ENCODE measurements around the gene DNAH14. TPM values are rescaled to one million over a fixed set of nuclear protein-coding genes. Genes with fewer than 3 reads are reported as not detected.

DNAH14 gene
- total RNA-seq, 1 experiment from 2014 or later: 57.3 TPM

DNA sequence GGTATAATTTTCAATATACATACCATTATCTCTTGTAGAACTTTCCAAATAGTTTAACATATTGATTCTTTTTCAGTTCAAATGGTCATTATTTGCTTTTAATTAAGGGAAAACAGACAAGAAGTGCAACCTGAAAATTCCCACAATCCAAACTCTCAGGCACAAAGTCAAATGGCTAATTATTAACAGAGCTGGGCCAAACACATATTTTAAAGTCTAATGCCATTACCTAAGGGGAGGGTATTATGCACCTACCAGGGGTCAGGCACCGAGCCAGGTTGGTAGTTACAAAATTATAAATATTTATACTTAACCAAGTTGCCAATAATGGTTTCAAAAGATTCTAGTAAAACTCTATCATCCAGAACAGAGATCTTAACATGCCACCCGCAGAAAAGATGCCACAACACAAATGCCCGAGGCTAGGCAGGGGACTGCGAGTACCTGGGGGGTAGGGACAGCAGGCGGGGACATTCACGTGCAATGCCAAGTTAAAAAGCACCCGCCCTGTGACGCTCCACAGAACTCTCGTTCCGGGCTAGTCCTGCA lies 483.4 kb downstream of the DNAH14 start:
- intact Hi-C loops (cut with micrococcal nuclease; ENCODE audit: unreplicated experiment): no loop called here

DNA sequence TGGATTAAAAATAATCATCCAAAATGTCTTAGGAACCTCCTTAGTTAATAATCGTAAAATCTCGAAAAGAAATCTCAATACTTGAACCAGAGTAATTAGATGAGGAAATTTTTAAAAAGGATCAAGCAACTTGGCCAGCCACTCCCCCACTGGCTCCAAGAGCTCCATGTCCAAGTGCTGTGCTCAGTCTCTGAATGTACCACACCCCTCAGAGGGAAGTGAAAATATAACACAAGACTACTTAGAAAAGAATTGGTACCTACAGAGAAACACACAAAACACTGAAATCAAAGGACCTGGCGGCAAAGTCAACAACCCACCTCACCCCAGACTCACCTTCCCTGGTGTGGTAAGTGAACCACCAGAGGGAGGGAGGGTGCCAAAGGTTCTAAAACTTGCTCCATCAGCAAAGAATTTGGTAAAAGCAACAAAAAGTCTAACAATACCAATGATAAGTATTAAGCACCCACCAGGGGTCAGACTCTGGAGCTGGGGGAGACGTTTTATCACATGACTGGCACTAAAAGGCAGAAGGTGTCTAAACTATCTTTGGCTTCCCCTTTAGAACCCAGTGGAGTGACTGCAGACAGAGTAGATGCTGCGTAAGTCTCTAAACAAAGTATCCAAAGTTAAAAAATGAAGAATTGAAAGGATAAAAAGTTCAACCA lies 484.4 kb downstream of the DNAH14 start:
- no peak for DNase-seq
- Histone ChIP-seq H3K4me1 (peaks cover 35% of the 10 kb centered on the region), H3K9me3 (no peaks in the 10 kb centered on the region), H3K4me3 (ENCODE audit: low read depth, low read length) (no peak overlapping the region), H3K27me3 (replicated peaks; ENCODE audit: control insufficient read depth, insufficient read depth, low read length) (no peaks in the 10 kb centered on the region), H3K36me3 (ENCODE audit: control insufficient read depth, insufficient read depth, low read length) (peaks cover 4% of the 10 kb centered on the region; the same call in 1 of the 2 replicates)
- TF ChIP-seq, protein P1, sequence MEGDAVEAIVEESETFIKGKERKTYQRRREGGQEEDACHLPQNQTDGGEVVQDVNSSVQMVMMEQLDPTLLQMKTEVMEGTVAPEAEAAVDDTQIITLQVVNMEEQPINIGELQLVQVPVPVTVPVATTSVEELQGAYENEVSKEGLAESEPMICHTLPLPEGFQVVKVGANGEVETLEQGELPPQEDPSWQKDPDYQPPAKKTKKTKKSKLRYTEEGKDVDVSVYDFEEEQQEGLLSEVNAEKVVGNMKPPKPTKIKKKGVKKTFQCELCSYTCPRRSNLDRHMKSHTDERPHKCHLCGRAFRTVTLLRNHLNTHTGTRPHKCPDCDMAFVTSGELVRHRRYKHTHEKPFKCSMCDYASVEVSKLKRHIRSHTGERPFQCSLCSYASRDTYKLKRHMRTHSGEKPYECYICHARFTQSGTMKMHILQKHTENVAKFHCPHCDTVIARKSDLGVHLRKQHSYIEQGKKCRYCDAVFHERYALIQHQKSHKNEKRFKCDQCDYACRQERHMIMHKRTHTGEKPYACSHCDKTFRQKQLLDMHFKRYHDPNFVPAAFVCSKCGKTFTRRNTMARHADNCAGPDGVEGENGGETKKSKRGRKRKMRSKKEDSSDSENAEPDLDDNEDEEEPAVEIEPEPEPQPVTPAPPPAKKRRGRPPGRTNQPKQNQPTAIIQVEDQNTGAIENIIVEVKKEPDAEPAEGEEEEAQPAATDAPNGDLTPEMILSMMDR (IDR thresholded peaks at IDR 0.05; ENCODE audit: insufficient read depth in 1 of 2, low read depth in 1 of 2, low read length in 1 of 2, severe bottlenecking in 1 of 2, unreplicated experiment in 1 of 2): peak in 1 of 2 experiments; percentile 1
- intact Hi-C loops (cut with micrococcal nuclease; ENCODE audit: unreplicated experiment): no loop called here
- Mint-ChIP-seq H3K36me3 (ENCODE audit: insufficient read depth, unreplicated experiment) (peaks cover 88% of the 10 kb centered on the region), H3K4me3 (ENCODE audit: unreplicated experiment) (no peak overlapping the region), H3K27ac (ENCODE audit: unreplicated experiment) (no peak overlapping the region), H3K27me3 (ENCODE audit: insufficient read depth, unreplicated experiment) (no peaks in the 10 kb centered on the region), H3K4me1 (ENCODE audit: low read depth, unreplicated experiment) (peaks cover 10% of the 10 kb centered on the region), H3K9me3 (ENCODE audit: unreplicated experiment) (no peaks in the 10 kb centered on the region)
- POLR2A ChIA-PET: no interaction called here
- no TSS peak for BruUV-seq (replicated peaks)
- CTCF ChIA-PET: no interaction called here

More for the DNA sequence above, 483.4 kb downstream of the DNAH14 start:
- H3K36me3 ChIP-seq (ENCODE audit: control insufficient read depth, insufficient read depth, low read length): peaks cover 4% of the 10 kb centered on the region; the same call in 1 of the 2 replicates
- no peaks in the 10 kb centered on the region for H3K27me3 ChIP-seq (replicated peaks; ENCODE audit: control insufficient read depth, insufficient read depth, low read length)
- Mint-ChIP-seq H3K4me3 (ENCODE audit: unreplicated experiment) (no peak overlapping the region), H3K9me3 (ENCODE audit: unreplicated experiment) (no peaks in the 10 kb centered on the region), H3K4me1 (ENCODE audit: low read depth, unreplicated experiment) (peaks cover 14% of the 10 kb centered on the region), H3K36me3 (ENCODE audit: insufficient read depth, unreplicated experiment) (peaks cover 84% of the 10 kb centered on the region), H3K27me3 (ENCODE audit: insufficient read depth, unreplicated experiment) (no peaks in the 10 kb centered on the region), H3K27ac (ENCODE audit: unreplicated experiment) (no peak overlapping the region)
- ChIA-PET CTCF (no interaction called here), POLR2A (no interaction called here)
- no peaks in the 10 kb centered on the region for H3K9me3 ChIP-seq
- no peak overlapping the region for H3K4me3 ChIP-seq (ENCODE audit: low read depth, low read length)
- DNase-seq: peak in 1 of 2 experiments; percentile 23
- BruUV-seq (replicated peaks): no TSS peak
- TF ChIP-seq, protein P1 (IDR thresholded peaks at IDR 0.05; ENCODE audit: insufficient read depth in 1 of 2, low read depth in 1 of 2, low read length in 1 of 2, severe bottlenecking in 1 of 2, unreplicated experiment in 1 of 2): no peak
- H3K4me1 ChIP-seq: peaks cover 32% of the 10 kb centered on the region

DNA sequence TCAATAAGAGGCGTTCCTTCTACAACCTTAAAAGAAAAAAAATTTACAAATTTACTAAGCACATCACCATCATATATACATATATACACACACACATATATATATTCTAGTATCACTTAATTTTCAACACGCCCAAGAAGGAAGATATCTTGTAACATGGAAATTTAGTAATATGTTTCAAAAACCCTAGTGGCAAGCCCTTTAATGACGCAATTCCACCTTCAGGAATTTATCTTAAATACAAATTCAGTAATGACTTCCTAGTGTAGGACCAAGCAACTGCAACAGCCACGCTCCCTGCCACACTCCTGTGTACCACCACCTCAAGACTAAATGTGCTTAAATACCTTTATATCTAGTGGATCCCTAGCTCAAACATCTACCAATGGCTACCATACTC lies 485.8 kb downstream of the DNAH14 start:
- no peaks in the 10 kb centered on the region for H3K9me3 Mint-ChIP-seq (ENCODE audit: unreplicated experiment)
- intact Hi-C loops (cut with micrococcal nuclease; ENCODE audit: unreplicated experiment): loop anchor here (5.0 kb wide), 1 partner anchor 188 kb away; no protein-coding TSS in a partner anchor
- H3K27me3 Mint-ChIP-seq (ENCODE audit: insufficient read depth, unreplicated experiment): no peaks in the 10 kb centered on the region
- CTCF ChIA-PET: no interaction called here
- H3K4me1 Mint-ChIP-seq (ENCODE audit: low read depth, unreplicated experiment): peaks cover 14% of the 10 kb centered on the region
- TF ChIP-seq, protein P1 (IDR thresholded peaks at IDR 0.05; ENCODE audit: insufficient read depth in 1 of 2, low read depth in 1 of 2, low read length in 1 of 2, severe bottlenecking in 1 of 2, unreplicated experiment in 1 of 2): no peak
- POLR2A ChIA-PET: no interaction called here
- H3K36me3 Mint-ChIP-seq (ENCODE audit: insufficient read depth, unreplicated experiment): peaks cover 83% of the 10 kb centered on the region
- H3K4me3 ChIP-seq (ENCODE audit: low read depth, low read length): no peak overlapping the region
- H3K4me3 Mint-ChIP-seq (ENCODE audit: unreplicated experiment): no peak overlapping the region
- H3K36me3 ChIP-seq (ENCODE audit: control insufficient read depth, insufficient read depth, low read length): peaks cover 4% of the 10 kb centered on the region; the same call in 1 of the 2 replicates
- H3K4me1 ChIP-seq: peaks cover 33% of the 10 kb centered on the region
- no TSS peak for BruUV-seq (replicated peaks)
- no peaks in the 10 kb centered on the region for H3K9me3 ChIP-seq
- DNase-seq: no peak
- H3K27ac Mint-ChIP-seq (ENCODE audit: unreplicated experiment): peak overlapping the region; percentile 19
- no peaks in the 10 kb centered on the region for H3K27me3 ChIP-seq (replicated peaks; ENCODE audit: control insufficient read depth, insufficient read depth, low read length)

Data from Caco-2 (cell line).